ENCODE data around the gene HGFAC. TPM values are rescaled to one million over a fixed set of nuclear protein-coding genes. Genes with fewer than 3 reads are reported as not detected.
"Not testable (repeated sequence)": the region's sequence is repeated elsewhere in the genome, so short reads cannot be mapped to it uniquely, and the experiment has no call there.

The HGFAC gene
- total RNA-seq, 1 donor from 2014 or later, result not detected

GRCh38 chr4:3407930-3408792 lies 33.6 kb upstream of the HGFAC start:
- intact Hi-C loops (cut with DNase I), result no loop called here
- Histone ChIP-seq H3K4me1 (peaks cover 12% of the 10 kb centered on the region), H3K4me3 (no peak overlapping the region), H3K9me3 (no peaks in the 10 kb centered on the region), H3K27ac (no peak overlapping the region), H3K36me3 (no peaks in the 10 kb centered on the region), H3K27me3 (no peaks in the 10 kb centered on the region)
- DNase-seq (ENCODE audit: extremely low spot score in 2 of 2), result no peak
- TF ChIP-seq POLR2AphosphoS5 (IDR thresholded peaks at IDR 0.05; ENCODE audit: insufficient read depth in 1 of 2, low read depth in 1 of 2), result no peak
- no peak for TF ChIP-seq POLR2A (IDR thresholded peaks at IDR 0.05)

- no peaks in the 10 kb centered on the region for H3K9me3 ChIP-seq
- DNase-seq (ENCODE audit: extremely low spot score in 2 of 2), result no peak
- no peaks in the 10 kb centered on the region for H3K36me3 ChIP-seq
- intact Hi-C loops (cut with DNase I), result no loop called here
- H3K27ac ChIP-seq, result no peak overlapping the region
- no peak overlapping the region for H3K4me3 ChIP-seq
- H3K27me3 ChIP-seq, result no peaks in the 10 kb centered on the region
- H3K4me1 ChIP-seq, result peaks cover 12% of the 10 kb centered on the region
- TF ChIP-seq POLR2AphosphoS5 (IDR thresholded peaks at IDR 0.05; ENCODE audit: insufficient read depth in 1 of 2, low read depth in 1 of 2), result no peak
- TF ChIP-seq POLR2A (IDR thresholded peaks at IDR 0.05), result no peak
- no peak for TF ChIP-seq CTCF (IDR thresholded peaks at IDR 0.05)
These were observed 32.9 kb upstream of the HGFAC start for GRCh38 chr4:3408793-3409330.

GRCh38 chr4:3409571-3410091 lies 32.1 kb upstream of the HGFAC start:
- Histone ChIP-seq H3K36me3 (no peaks in the 10 kb centered on the region), H3K4me3 (no peak overlapping the region), H3K27ac (no peak overlapping the region), H3K9me3 (no peaks in the 10 kb centered on the region), H3K27me3 (no peaks in the 10 kb centered on the region), H3K4me1 (peaks cover 12% of the 10 kb centered on the region)
- intact Hi-C loops (cut with DNase I), result no loop called here
- TF ChIP-seq POLR2AphosphoS5 (IDR thresholded peaks at IDR 0.05; ENCODE audit: insufficient read depth in 1 of 2, low read depth in 1 of 2), result no peak
- TF ChIP-seq POLR2A (IDR thresholded peaks at IDR 0.05), result no peak
- no peak for TF ChIP-seq CTCF (IDR thresholded peaks at IDR 0.05)
- no peak for DNase-seq (ENCODE audit: extremely low spot score in 2 of 2)

- H3K27me3 ChIP-seq, result no peaks in the 10 kb centered on the region
- no peak overlapping the region for H3K4me3 ChIP-seq
- no peak for DNase-seq (ENCODE audit: extremely low spot score in 2 of 2)
- H3K9me3 ChIP-seq, result no peaks in the 10 kb centered on the region
- intact Hi-C loops (cut with DNase I), result no loop called here
- peaks cover 0 to 4% of the 10 kb centered on the region in 2 donors for H3K36me3 ChIP-seq
- TF ChIP-seq CTCF (IDR thresholded peaks at IDR 0.05), result no peak
- TF ChIP-seq POLR2AphosphoS5 (IDR thresholded peaks at IDR 0.05; ENCODE audit: insufficient read depth in 1 of 2, low read depth in 1 of 2), result no peak
- no peak for TF ChIP-seq POLR2A (IDR thresholded peaks at IDR 0.05)
- H3K4me1 ChIP-seq, result peaks cover 12% of the 10 kb centered on the region
- H3K27ac ChIP-seq, result no peak overlapping the region
These were observed 31.2 kb upstream of the HGFAC start for GRCh38 chr4:3410401-3411135.

GRCh38 chr4:3411190-3411589 lies 30.6 kb upstream of the HGFAC start:
- Histone ChIP-seq H3K36me3 (peaks cover 0 to 10% of the 10 kb centered on the region in 2 donors), H3K4me1 (peaks cover 12% of the 10 kb centered on the region)
- intact Hi-C loops (cut with DNase I); DNase-seq (ENCODE audit: extremely low spot score in 2 of 2); H3K27ac ChIP-seq; H3K9me3 ChIP-seq; H3K27me3 ChIP-seq; H3K4me3 ChIP-seq: not testable (repeated sequence)
